B cell (primary cell): ENCODE measurements around the gene TRIM50. TPM values are rescaled to one million over a fixed set of nuclear protein-coding genes. Genes with fewer than 3 reads are reported as not detected.
A peak's percentile ranks its signal among the peaks of the same experiment; 100 is the strongest.

Experiments used
- ATAC-seq: fragments of 200-7000 bp; cut with Tn5 transposase; one replicate; pipeline ENCODE4 v1.10.0; 2021; ENCODE audit warnings: low read depth, mild to moderate bottlenecking, moderate number of reproducible peaks, moderate library complexity
- CTCF ChIA-PET: fragments of 350-600 bp; sonication (Branson Sonifier 250); formaldehyde crosslinking; loops from one replicate; lab custom pipeline; 2021; ENCODE audit warnings: antibody characterized with exemption, inconsistent platforms; lab: Charles Lee
- POLR2A ChIA-PET: fragments of 350-600 bp; sonication (Branson Sonifier 250); formaldehyde crosslinking; loops from one replicate; lab custom pipeline; 2021; ENCODE audit warnings: antibody characterized with exemption; lab: Charles Lee
- DNase-seq: peaks from one replicate; pipeline ENCODE4 v3.0.0; 2013
- H2AFZ ChIP-seq: 2 replicates; pipeline ENCODE4 v1.6.1; 2012; ENCODE audit warnings: mild to moderate bottlenecking, low read depth, low read length; ENCODE audit not compliant: insufficient read depth, poor library complexity, severe bottlenecking
- H3K27ac ChIP-seq, 2 donors: 1 replicate in 1 of 2; 2 replicates in 1 of 2; pipeline ENCODE4 v1.5.1; 2012 to 2013; ENCODE audit warnings: low read length in 2 of 2, mild to moderate bottlenecking in 2 of 2, moderate library complexity in 1 of 2
- H3K27me3 ChIP-seq, 4 experiments: fragments of 200-600 bp in 1 of 4; sonication (generic) in 1 of 4; replicated peaks in 1 of 4; 1 replicate in 2 of 4; 2 replicates in 2 of 4; pipeline versions ENCODE4 v1.6.1 to v1.7.0; 2013 to 2016; ENCODE audit warnings: low read length in 3 of 4, mild to moderate bottlenecking in 2 of 4, mixed read lengths in 1 of 4, moderate library complexity in 1 of 4; ENCODE audit not compliant: insufficient read depth in 4 of 4, control insufficient read depth in 3 of 4; ENCODE audit errors: control extremely low read depth in 1 of 4
- H3K36me3 ChIP-seq, 2 experiments: replicated peaks in 1 of 2; 1 replicate in 1 of 2; 2 replicates in 1 of 2; pipeline versions ENCODE4 v1.6.1 to v1.7.1; 2013; ENCODE audit warnings: low read length in 1 of 2; ENCODE audit not compliant: insufficient read depth in 2 of 2, control insufficient read depth in 1 of 2; ENCODE audit errors: control extremely low read depth in 1 of 2, extremely low read depth in 1 of 2
- H3K4me1 ChIP-seq, 2 donors: fragments of 200-600 bp in 1 of 2; sonication (generic) in 1 of 2; 1 replicate in 1 of 2; 2 replicates in 1 of 2; pipeline versions ENCODE4 v1.5.1 to v1.6.1; 2013 to 2017; ENCODE audit warnings: low read length in 2 of 2; ENCODE audit not compliant: control insufficient read depth in 2 of 2, insufficient read depth in 2 of 2
- H3K4me2 ChIP-seq: replicated peaks from 2 replicates; pipeline ENCODE3; 2012; ENCODE audit warnings: mild to moderate bottlenecking, low read depth, low read length; ENCODE audit not compliant: poor library complexity, severe bottlenecking
- H3K4me3 ChIP-seq, 5 experiments: fragments of 200-600 bp in 1 of 5; sonication (generic) in 1 of 5; 1 replicate in 3 of 5; 2 replicates in 2 of 5; pipeline versions ENCODE4 v1.5.1 to v1.7.0; 2011 to 2016; ENCODE audit warnings: low read length in 4 of 5, mild to moderate bottlenecking in 4 of 5, low read depth in 2 of 5, control low read depth in 1 of 5, moderate library complexity in 1 of 5; ENCODE audit not compliant: insufficient read depth in 1 of 5; ENCODE audit errors: control extremely low read depth in 1 of 5, extremely low read depth in 1 of 5
- H3K79me2 ChIP-seq: fragments of 200-600 bp; sonication (generic); one replicate; pipeline ENCODE4 v1.6.0; 2016; ENCODE audit warnings: low read length; ENCODE audit not compliant: control insufficient read depth, insufficient read depth
- H3K9ac ChIP-seq: fragments of 200-600 bp; sonication (generic); 2 replicates; pipeline ENCODE4 v1.6.1; 2017; ENCODE audit warnings: mild to moderate bottlenecking, low read length, moderate library complexity
- H3K9me3 ChIP-seq, 3 donors: one replicate each; pipeline versions ENCODE4 v1.6.1 to v1.7.1; 2013; ENCODE audit warnings: low read length in 2 of 3; ENCODE audit not compliant: control insufficient read depth in 2 of 3, insufficient read depth in 1 of 3; ENCODE audit errors: control extremely low read depth in 1 of 3
- H4K20me1 ChIP-seq: 2 replicates; pipeline ENCODE4 v1.6.0; 2012; ENCODE audit warnings: mild to moderate bottlenecking, low read length; ENCODE audit not compliant: insufficient read depth, control insufficient read depth, poor library complexity, severe bottlenecking
- H3K27ac Mint-ChIP-seq: one replicate; pipeline ENCODE4 v1.8.0; 2021; ENCODE audit warnings: mixed read lengths
- H3K27me3 Mint-ChIP-seq: one replicate; pipeline ENCODE4 v1.8.0; 2021; ENCODE audit warnings: mixed read lengths
- H3K4me1 Mint-ChIP-seq: one replicate; pipeline ENCODE4 v1.8.0; 2021; ENCODE audit warnings: mixed read lengths
- H3K4me3 Mint-ChIP-seq: one replicate; pipeline ENCODE4 v1.8.0; 2021; ENCODE audit warnings: mixed read lengths
- H3K9me3 Mint-ChIP-seq: one replicate; pipeline ENCODE4 v1.8.0; 2022; ENCODE audit warnings: mixed read lengths; ENCODE audit not compliant: insufficient read depth
- EZH2 ChIP-seq: IDR thresholded peaks from 2 replicates; pipeline ENCODE4 v1.6.1; 2012; ENCODE audit warnings: borderline replicate concordance, low read depth, mild to moderate bottlenecking, moderate library complexity, low read length; ENCODE audit not compliant: insufficient read depth, poor library complexity, severe bottlenecking
- WGBS: methylation state at CpG from one replicate; pipeline ENCODE4 v1.1.5; 2013; ENCODE audit warnings: missing lambda C conversion rate; ENCODE audit not compliant: insufficient coverage; 5-methylcytosine and 5-hydroxymethylcytosine counted together
- intact Hi-C: fragments of 100-400 bp; cut with micrococcal nuclease; formaldehyde crosslinking; loops from one replicate; pipeline ENCODE4 v1.10.0; 2022
- polyA plus RNA-seq: library from polyadenylated mRNA; depleted of rRNA; stranded (reverse); fragments of >200 nt; gene quantifications from 2 replicates; pipeline ENCODE4 v1.2.3, GENCODE V29; 2012
- total RNA-seq, 2 donors: library from RNA; stranded (reverse); fragments of 120-200 nt in 1 of 2; gene quantifications; 1 replicate in 1 of 2; 2 replicates in 1 of 2; pipeline versions ENCODE4 v1.2.3 to v1.2.4, GENCODE V29; 2013 to 2022
- TF ChIP-seq, protein P1 (sequence below): fragments of 200-600 bp; IDR thresholded peaks from one replicate; pipeline ENCODE4 v1.8.0; 2022; ENCODE audit warnings: antibody characterized with exemption, mild to moderate bottlenecking

The TRIM50 gene
- total and polyA plus RNA-seq, 2 donors (not counting 1 experiment from before 2014, with no cell fraction given) = not detected

DNA sequence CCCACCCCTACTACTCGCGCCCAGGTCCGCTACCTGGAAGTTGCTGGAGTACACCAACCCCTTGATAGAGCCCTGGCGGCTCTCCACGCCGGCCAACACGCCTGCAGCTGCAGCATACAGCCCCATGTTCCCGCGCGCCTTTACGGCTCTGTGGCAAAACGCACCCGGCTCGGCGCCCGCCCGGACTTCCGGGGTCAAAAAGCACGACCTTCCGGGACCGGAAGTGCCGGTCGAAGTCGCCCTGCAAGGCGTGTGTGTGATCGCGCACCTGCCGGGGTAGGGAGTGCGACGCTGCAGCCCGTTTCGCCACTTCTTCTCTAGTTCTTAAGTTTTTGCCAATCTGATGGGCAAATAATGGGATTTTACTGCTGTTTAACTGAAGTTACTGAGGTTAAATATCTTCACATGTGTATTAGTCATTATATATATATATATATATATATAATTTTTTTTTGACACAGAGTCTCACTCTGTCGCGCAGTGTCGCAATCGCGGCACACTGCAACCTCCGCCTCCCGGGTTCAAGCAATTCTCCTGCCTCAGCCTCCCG lies 19.1 kb downstream of the TRIM50 start, which contains the start of gene NSUN5:
TSS of gene NSUN5 (minus strand) at position 162 of the 550 bp plus-strand sequence. CDS start at position 126, 36 bp downstream.
- H3K4me1 Mint-ChIP-seq = peaks cover 34% of the 10 kb centered on the region
- intact Hi-C loops = no loop called here
- H3K36me3 ChIP-seq = peaks cover 0 to 31% of the 10 kb centered on the region in 2 experiments
- H3K27me3 Mint-ChIP-seq = no peaks in the 10 kb centered on the region
- TF ChIP-seq EZH2 = no peak
- TF ChIP-seq, protein P1, sequence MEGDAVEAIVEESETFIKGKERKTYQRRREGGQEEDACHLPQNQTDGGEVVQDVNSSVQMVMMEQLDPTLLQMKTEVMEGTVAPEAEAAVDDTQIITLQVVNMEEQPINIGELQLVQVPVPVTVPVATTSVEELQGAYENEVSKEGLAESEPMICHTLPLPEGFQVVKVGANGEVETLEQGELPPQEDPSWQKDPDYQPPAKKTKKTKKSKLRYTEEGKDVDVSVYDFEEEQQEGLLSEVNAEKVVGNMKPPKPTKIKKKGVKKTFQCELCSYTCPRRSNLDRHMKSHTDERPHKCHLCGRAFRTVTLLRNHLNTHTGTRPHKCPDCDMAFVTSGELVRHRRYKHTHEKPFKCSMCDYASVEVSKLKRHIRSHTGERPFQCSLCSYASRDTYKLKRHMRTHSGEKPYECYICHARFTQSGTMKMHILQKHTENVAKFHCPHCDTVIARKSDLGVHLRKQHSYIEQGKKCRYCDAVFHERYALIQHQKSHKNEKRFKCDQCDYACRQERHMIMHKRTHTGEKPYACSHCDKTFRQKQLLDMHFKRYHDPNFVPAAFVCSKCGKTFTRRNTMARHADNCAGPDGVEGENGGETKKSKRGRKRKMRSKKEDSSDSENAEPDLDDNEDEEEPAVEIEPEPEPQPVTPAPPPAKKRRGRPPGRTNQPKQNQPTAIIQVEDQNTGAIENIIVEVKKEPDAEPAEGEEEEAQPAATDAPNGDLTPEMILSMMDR = no peak
- CTCF ChIA-PET = no interaction called here
- under 1% methylated on average over 29 of the region's 40 CpGs for WGBS
- POLR2A ChIA-PET = no interaction called here
- peaks cover 23% of the 10 kb centered on the region for H4K20me1 ChIP-seq
- no peaks in the 10 kb centered on the region for H3K9me3 Mint-ChIP-seq
- ATAC-seq = peak; percentile 95
- peaks cover 14 to 19% of the 10 kb centered on the region in 2 donors for H3K4me1 ChIP-seq
- peak within 1 kb of the TSS; percentile 45 to 59 for H3K27ac ChIP-seq
- DNase-seq = peak; percentile 92
- peak within 1 kb of the TSS; percentile 73 for H3K9ac ChIP-seq
- H3K4me3 ChIP-seq = peak within 1 kb of the TSS; percentile 71 to 80 (median 73)
- H3K79me2 ChIP-seq = peaks cover 27% of the 10 kb centered on the region
- H2AFZ ChIP-seq = peak within 1 kb of the TSS; percentile 74
- no peaks in the 10 kb centered on the region for H3K27me3 ChIP-seq
- peak within 1 kb of the TSS; percentile 99 for H3K27ac Mint-ChIP-seq
- H3K4me2 ChIP-seq = peak within 1 kb of the TSS; percentile 73
- peak within 1 kb of the TSS; percentile 99 for H3K4me3 Mint-ChIP-seq
- H3K9me3 ChIP-seq = peaks cover 0 to 4% (median 0%) of the 10 kb centered on the region in 3 donors

DNA sequence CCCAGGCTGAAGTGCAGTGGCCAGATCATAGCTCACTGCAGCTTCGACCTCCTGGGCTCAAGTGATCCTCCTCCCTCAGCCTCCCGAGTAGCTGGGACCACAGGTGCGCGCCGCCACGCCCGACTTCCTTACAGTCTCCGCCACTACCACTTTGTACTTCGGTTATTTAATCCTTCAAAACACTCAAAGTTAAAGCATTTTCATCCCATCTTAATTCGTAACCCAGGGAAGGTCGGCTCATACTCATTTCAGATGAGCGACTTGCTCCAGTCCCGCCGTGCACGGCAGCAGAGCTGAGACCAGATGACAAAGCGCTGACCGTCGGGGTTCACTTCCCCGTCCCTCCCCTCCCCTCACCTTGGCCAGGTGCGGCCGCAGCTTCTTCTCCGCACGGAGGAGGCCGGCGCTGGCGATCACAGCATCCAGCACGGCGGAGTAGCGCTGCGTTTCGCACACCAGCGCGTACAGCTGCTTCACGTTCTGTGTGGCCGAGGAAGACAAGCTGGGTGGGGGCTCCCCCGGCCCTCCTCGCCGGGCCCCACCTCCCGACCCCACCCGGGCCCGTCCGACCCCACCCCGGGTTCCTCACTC lies 19.7 kb downstream of the TRIM50 start:
- H3K9me3 ChIP-seq = peaks cover 0 to 4% (median 0%) of the 10 kb centered on the region in 3 donors
- ATAC-seq (peak; percentile 42), DNase-seq (no peak)
- H3K79me2 ChIP-seq = peaks cover 27% of the 10 kb centered on the region
- POLR2A ChIA-PET = no interaction called here
- H3K4me3 Mint-ChIP-seq = peak overlapping the region; percentile 99
- peaks cover 0 to 34% of the 10 kb centered on the region in 2 experiments for H3K36me3 ChIP-seq
- H3K4me3 ChIP-seq = peak overlapping the region; percentile 71 to 80 (median 73)
- peak overlapping the region; percentile 99 for H3K27ac Mint-ChIP-seq
- peak overlapping the region; percentile 73 for H3K4me2 ChIP-seq
- H3K27me3 ChIP-seq = no peaks in the 10 kb centered on the region
- H3K27ac ChIP-seq = peak overlapping the region in 1 of 2 donors; percentile 48
- no peaks in the 10 kb centered on the region for H3K27me3 Mint-ChIP-seq
- peaks cover 14 to 19% of the 10 kb centered on the region in 2 donors for H3K4me1 ChIP-seq
- intact Hi-C loops = no loop called here
- H3K9me3 Mint-ChIP-seq = no peaks in the 10 kb centered on the region
- peak overlapping the region; percentile 74 for H2AFZ ChIP-seq
- peak overlapping the region; percentile 73 for H3K9ac ChIP-seq
- CTCF ChIA-PET = no interaction called here
- peaks cover 34% of the 10 kb centered on the region for H3K4me1 Mint-ChIP-seq
- TF ChIP-seq, protein P1 = no peak
- no peak for TF ChIP-seq EZH2
- 19% methylated on average over 38 of the region's 43 CpGs for WGBS
- peaks cover 23% of the 10 kb centered on the region for H4K20me1 ChIP-seq
